ENCODE results near the gene GRN. TPM values are rescaled to one million over a fixed set of nuclear protein-coding genes. Genes with fewer than 3 reads are reported as not detected.

The GRN gene
- total RNA-seq, 4 donors from 2014 or later = 546 to 1,119 (median 694) TPM

- intact Hi-C loops (cut with DNase I; ENCODE audit: low total_unique reads) = loop anchor here (5.0 kb wide), 1 partner anchor 1691 kb away; no protein-coding TSS in a partner anchor
Measured at GRCh38 chr17:44308320-44308818, 36.7 kb upstream of the GRN start, which contains the start of gene RUNDC3A. Gene RUNDC3A (plus strand): TSS chr17:44308601. CDS start chr17:44308833, 232 bp downstream.

DNA sequence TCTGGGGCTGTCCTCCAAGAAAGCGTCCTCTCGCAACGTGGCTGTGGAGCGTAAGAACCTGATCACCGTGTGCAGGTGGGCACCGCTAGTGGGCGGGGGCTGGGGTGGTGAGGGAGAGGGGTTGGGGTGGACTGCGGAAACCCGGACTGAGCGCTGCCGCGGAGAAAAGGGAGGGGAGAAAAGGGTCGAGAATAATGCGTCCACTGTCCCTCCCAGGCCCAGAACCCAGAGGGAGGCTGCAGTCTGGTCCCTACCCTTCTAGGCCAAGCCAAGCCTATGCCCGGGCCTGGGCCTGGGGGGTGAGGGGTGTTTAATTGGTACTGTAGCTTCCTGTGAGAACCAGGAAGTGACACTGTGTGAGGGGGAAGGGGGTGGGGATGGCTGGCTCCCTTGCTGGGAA, 36.2 kb upstream of the GRN start:
- no peak overlapping the region for H3K27ac ChIP-seq
- no peak for DNase-seq
- peaks cover 6 to 20% (median 14%) of the 10 kb centered on the region in 4 donors for H3K4me1 ChIP-seq
- no peaks in the 10 kb centered on the region for H3K9me3 ChIP-seq
- no peaks in the 10 kb centered on the region for H3K36me3 ChIP-seq
- intact Hi-C loops (cut with DNase I; ENCODE audit: low total_unique reads) = loop anchor here (5.0 kb wide), 1 partner anchor 1692 kb away; no protein-coding TSS in a partner anchor
- 0 to 13% methylated on average over 2 to 15 of the region's 15 CpGs for WGBS, 2 donors (ENCODE audit: low coverage in 1 of 2)
- in situ Hi-C loops (cut with MboI; ENCODE audit: low pct_ligation_motif_present in 1 of 4, low pct_unique_long_range_greater_than_20kb in 1 of 4, low sequenced_read_pairs in 3 of 4) = no loop called here
- no peak for TF ChIP-seq EP300 (IDR thresholded peaks at IDR 0.05; ENCODE audit: low read depth)
- peak overlapping the region in 2 of 4 donors; percentile 20 to 45 for H3K4me3 ChIP-seq
- H3K27me3 ChIP-seq = peaks cover 64% of the 10 kb centered on the region

More at GRCh38 chr17:44308320-44308818, 36.7 kb upstream of the GRN start, which contains the start of gene RUNDC3A:
- no peaks in the 10 kb centered on the region for H3K9me3 ChIP-seq
- in situ Hi-C loops (cut with MboI; ENCODE audit: low pct_ligation_motif_present in 1 of 4, low pct_unique_long_range_greater_than_20kb in 1 of 4, low sequenced_read_pairs in 3 of 4) = no loop called here
- H3K4me3 ChIP-seq = peak within 1 kb of the TSS; percentile 7 to 45 (median 21)
- H3K4me1 ChIP-seq = peaks cover 6 to 20% (median 14%) of the 10 kb centered on the region in 4 donors
- DNase-seq = peak; percentile 81
- peaks cover 60% of the 10 kb centered on the region for H3K27me3 ChIP-seq
- 0% methylated on average over 30 of the region's 39 CpGs; no CpG with 5 or more reads in 1 of the 2 donors for WGBS, 2 donors (ENCODE audit: low coverage in 1 of 2)
- TF ChIP-seq, protein P1, sequence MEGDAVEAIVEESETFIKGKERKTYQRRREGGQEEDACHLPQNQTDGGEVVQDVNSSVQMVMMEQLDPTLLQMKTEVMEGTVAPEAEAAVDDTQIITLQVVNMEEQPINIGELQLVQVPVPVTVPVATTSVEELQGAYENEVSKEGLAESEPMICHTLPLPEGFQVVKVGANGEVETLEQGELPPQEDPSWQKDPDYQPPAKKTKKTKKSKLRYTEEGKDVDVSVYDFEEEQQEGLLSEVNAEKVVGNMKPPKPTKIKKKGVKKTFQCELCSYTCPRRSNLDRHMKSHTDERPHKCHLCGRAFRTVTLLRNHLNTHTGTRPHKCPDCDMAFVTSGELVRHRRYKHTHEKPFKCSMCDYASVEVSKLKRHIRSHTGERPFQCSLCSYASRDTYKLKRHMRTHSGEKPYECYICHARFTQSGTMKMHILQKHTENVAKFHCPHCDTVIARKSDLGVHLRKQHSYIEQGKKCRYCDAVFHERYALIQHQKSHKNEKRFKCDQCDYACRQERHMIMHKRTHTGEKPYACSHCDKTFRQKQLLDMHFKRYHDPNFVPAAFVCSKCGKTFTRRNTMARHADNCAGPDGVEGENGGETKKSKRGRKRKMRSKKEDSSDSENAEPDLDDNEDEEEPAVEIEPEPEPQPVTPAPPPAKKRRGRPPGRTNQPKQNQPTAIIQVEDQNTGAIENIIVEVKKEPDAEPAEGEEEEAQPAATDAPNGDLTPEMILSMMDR (IDR thresholded peaks at IDR 0.05) = no peak
- TF ChIP-seq POLR2A (IDR thresholded peaks at IDR 0.05) = no peak
- TF ChIP-seq POLR2AphosphoS5 (IDR thresholded peaks at IDR 0.05) = no peak
- no peak for TF ChIP-seq EP300 (IDR thresholded peaks at IDR 0.05; ENCODE audit: low read depth)
- no peaks in the 10 kb centered on the region for H3K36me3 ChIP-seq
- peak within 1 kb of the TSS; percentile 33 to 77 (median 63) for H3K27ac ChIP-seq

DNA sequence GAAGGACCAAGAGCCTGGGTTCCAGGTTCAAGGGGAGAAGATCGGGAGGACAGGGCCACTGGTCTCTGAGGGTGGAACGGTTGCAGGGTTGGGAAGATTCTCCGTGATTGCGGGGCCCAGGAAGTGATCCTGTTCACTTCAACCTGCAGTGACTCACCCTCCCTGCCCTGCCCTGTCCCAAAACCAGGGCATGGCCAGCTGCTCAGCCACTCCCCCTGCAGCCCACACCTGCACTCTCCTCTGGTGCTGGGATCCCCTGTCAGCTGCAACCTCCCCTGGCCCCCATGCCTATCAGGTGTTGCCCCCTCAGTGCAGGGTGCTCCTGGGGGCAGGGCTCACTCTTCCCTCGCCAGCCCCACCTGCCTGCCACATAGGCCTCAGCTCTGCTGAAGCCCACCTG, 35.6 kb upstream of the GRN start:
- H3K9me3 ChIP-seq = no peaks in the 10 kb centered on the region
- no peak for DNase-seq
- no peak overlapping the region for H3K4me3 ChIP-seq
- no peaks in the 10 kb centered on the region for H3K36me3 ChIP-seq
- TF ChIP-seq EP300 (IDR thresholded peaks at IDR 0.05; ENCODE audit: low read depth) (no peak), POLR2AphosphoS5 (IDR thresholded peaks at IDR 0.05) (no peak), POLR2A (IDR thresholded peaks at IDR 0.05) (no peak)
- TF ChIP-seq, protein P1 (IDR thresholded peaks at IDR 0.05) = no peak
- peaks cover 64% of the 10 kb centered on the region for H3K27me3 ChIP-seq
- peaks cover 6 to 20% (median 14%) of the 10 kb centered on the region in 4 donors for H3K4me1 ChIP-seq
- intact Hi-C loops (cut with DNase I; ENCODE audit: low total_unique reads) = loop anchor here (5.0 kb wide), 1 partner anchor 1692 kb away; no protein-coding TSS in a partner anchor
- in situ Hi-C loops (cut with MboI; ENCODE audit: low pct_ligation_motif_present in 1 of 4, low pct_unique_long_range_greater_than_20kb in 1 of 4, low sequenced_read_pairs in 3 of 4) = no loop called here
- no peak overlapping the region for H3K27ac ChIP-seq
- WGBS, 2 donors (ENCODE audit: low coverage in 1 of 2) = 46% methylated on average over 5 of the region's 5 CpGs; no CpG with 5 or more reads in 1 of the 2 donors

- Histone ChIP-seq H3K36me3 (no peaks in the 10 kb centered on the region), H3K27me3 (peaks cover 67% of the 10 kb centered on the region), H3K4me1 (peaks cover 6 to 25% (median 18%) of the 10 kb centered on the region in 4 donors), H3K4me3 (no peak overlapping the region), H3K27ac (no peak overlapping the region), H3K9me3 (no peaks in the 10 kb centered on the region)
- no peak for TF ChIP-seq POLR2AphosphoS5 (IDR thresholded peaks at IDR 0.05)
- TF ChIP-seq, protein P1 (IDR thresholded peaks at IDR 0.05) = no peak
- TF ChIP-seq POLR2A (IDR thresholded peaks at IDR 0.05) = no peak
- TF ChIP-seq EP300 (IDR thresholded peaks at IDR 0.05; ENCODE audit: low read depth) = no peak
- 82% methylated on average over 2 of the region's 2 CpGs; no CpG with 5 or more reads in 1 of the 2 donors for WGBS, 2 donors (ENCODE audit: low coverage in 1 of 2)
- intact Hi-C loops (cut with DNase I; ENCODE audit: low total_unique reads) (no loop called here), in situ Hi-C loops (cut with MboI; ENCODE audit: low pct_ligation_motif_present in 1 of 4, low pct_unique_long_range_greater_than_20kb in 1 of 4, low sequenced_read_pairs in 3 of 4) (no loop called here)
- DNase-seq = no peak
Measured at GRCh38 chr17:44310188-44310587, 34.9 kb upstream of the GRN start.
